Tibial nerve (tissue), 4 donors: ENCODE results near the gene C2orf81.

Experiments used
- CTCF ChIP-seq, 5 experiments: fragments of 200-600 bp in 3 of 5; fragments of 450-650 bp in 2 of 5; sonication (generic) in 3 of 5; IDR thresholded peaks; one replicate each; pipeline ENCODE4 v1.5.1; 2016 to 2019; ENCODE audit warnings: antibody characterized with exemption in 5 of 5, mild to moderate bottlenecking in 3 of 5, moderate library complexity in 2 of 5
- EP300 ChIP-seq, 2 donors: sonication (generic); formaldehyde crosslinking; IDR thresholded peaks; one replicate each; pipeline ENCODE4 v1.6.1; 2017; ENCODE audit warnings: antibody characterized with exemption in 2 of 2, mild to moderate bottlenecking in 1 of 2
- POLR2A ChIP-seq, 2 donors: fragments of 450-650 bp; IDR thresholded peaks; one replicate each; pipeline ENCODE4 v1.6.1; 2017; ENCODE audit warnings: antibody characterized with exemption in 2 of 2, mild to moderate bottlenecking in 2 of 2, moderate library complexity in 2 of 2

- TF ChIP-seq POLR2A (IDR thresholded peaks at IDR 0.05) (no peak), CTCF (IDR thresholded peaks at IDR 0.05) (no peak), EP300 (IDR thresholded peaks at IDR 0.05) (no peak)
These were observed 2.1 kb downstream of the C2orf81 start for GRCh38 chr2:74419345-74419744.
